Naive thymus-derived CD4-positive, alpha-beta T cell (primary cell): ENCODE data around the gene EVL. TPM values are rescaled to one million over a fixed set of nuclear protein-coding genes. Genes with fewer than 3 reads are reported as not detected.
A peak's percentile ranks its signal among the peaks of the same experiment; 100 is the strongest.

Source experiments
- ATAC-seq: fragments of 150-1000 bp; cut with Tn5 transposase; 2 replicates; pipeline ENCODE4 v1.10.0; 2021; ENCODE audit warnings: mild to moderate bottlenecking, moderate library complexity
- CTCF ChIA-PET: fragments of 350-600 bp; sonication (Branson Sonifier 250); formaldehyde crosslinking; loops from one replicate; lab custom pipeline; 2021; ENCODE audit warnings: antibody characterized with exemption; lab: Charles Lee
- POLR2A ChIA-PET: fragments of 350-600 bp; sonication (Branson Sonifier 250); formaldehyde crosslinking; loops from one replicate; lab custom pipeline; 2021; ENCODE audit warnings: antibody characterized with exemption, inconsistent platforms; lab: Charles Lee
- DNase-seq, 9 donors: peaks; one replicate each; pipeline versions ENCODE4 v3.0.0 to v3.0.0-alpha.2; 2020 to 2022; ENCODE audit warnings: mixed read lengths in 1 of 9
- H3K27ac ChIP-seq: one replicate; pipeline ENCODE4 v1.7.0; 2013; ENCODE audit warnings: mild to moderate bottlenecking, low read depth, low read length, moderate library complexity
- H3K27me3 ChIP-seq, 2 donors: one replicate each; pipeline ENCODE4 v1.7.0; 2013; ENCODE audit warnings: low read length in 2 of 2, mild to moderate bottlenecking in 2 of 2, moderate library complexity in 2 of 2; ENCODE audit not compliant: control insufficient read depth in 2 of 2, insufficient read depth in 2 of 2
- H3K36me3 ChIP-seq, 3 experiments: 1 replicate in 2 of 3; 2 replicates in 1 of 3; pipeline ENCODE4 v1.7.0; 2013; ENCODE audit warnings: low read length in 3 of 3, mild to moderate bottlenecking in 3 of 3, moderate library complexity in 1 of 3; ENCODE audit not compliant: insufficient read depth in 3 of 3, control insufficient read depth in 2 of 3
- H3K4me1 ChIP-seq, 2 donors: one replicate each; pipeline ENCODE4 v1.7.0; 2013; ENCODE audit warnings: low read length in 2 of 2, mild to moderate bottlenecking in 2 of 2, moderate library complexity in 1 of 2; ENCODE audit not compliant: control insufficient read depth in 2 of 2, insufficient read depth in 2 of 2
- H3K4me3 ChIP-seq: 2 replicates; pipeline ENCODE4 v1.7.0; 2013; ENCODE audit warnings: mild to moderate bottlenecking, low read length
- H3K9me3 ChIP-seq, 3 experiments: 1 replicate in 2 of 3; 2 replicates in 1 of 3; pipeline ENCODE4 v1.7.0; 2013; ENCODE audit warnings: low read length in 3 of 3; ENCODE audit not compliant: control insufficient read depth in 2 of 3
- H3K27ac Mint-ChIP-seq, 9 donors: one replicate each; pipeline ENCODE4 v1.8.0; 2020 to 2022; ENCODE audit warnings: mixed read lengths in 9 of 9, mild to moderate bottlenecking in 8 of 9, moderate library complexity in 5 of 9, inconsistent platforms in 2 of 9
- H3K27me3 Mint-ChIP-seq, 5 donors: one replicate each; pipeline ENCODE4 v1.8.0; 2021 to 2022; ENCODE audit warnings: mixed read lengths in 5 of 5, mild to moderate bottlenecking in 1 of 5
- H3K36me3 Mint-ChIP-seq, 5 donors: one replicate each; pipeline ENCODE4 v1.8.0; 2020 to 2022; ENCODE audit warnings: mixed read lengths in 5 of 5, mild to moderate bottlenecking in 3 of 5, inconsistent platforms in 1 of 5
- H3K4me1 Mint-ChIP-seq, 7 donors: one replicate each; pipeline ENCODE4 v1.8.0; 2020 to 2022; ENCODE audit warnings: mixed read lengths in 7 of 7, mild to moderate bottlenecking in 3 of 7, inconsistent platforms in 1 of 7
- H3K4me3 Mint-ChIP-seq, 10 donors: one replicate each; pipeline ENCODE4 v1.8.0; 2020 to 2022; ENCODE audit warnings: mild to moderate bottlenecking in 10 of 10, mixed read lengths in 10 of 10, moderate library complexity in 6 of 10, inconsistent platforms in 2 of 10
- H3K9me3 Mint-ChIP-seq, 11 donors: one replicate each; pipeline ENCODE4 v1.8.0; 2020 to 2022; ENCODE audit warnings: mixed read lengths in 11 of 11, mild to moderate bottlenecking in 4 of 11, inconsistent platforms in 1 of 11, moderate library complexity in 1 of 11
- intact Hi-C, 2 donors: fragments of 100-400 bp; cut with micrococcal nuclease; formaldehyde crosslinking; loops; one replicate each; pipeline ENCODE4 v1.15.1; 2023
- polyA plus RNA-seq, 2 donors: library from polyadenylated mRNA; unstranded; fragments of 300-500 nt; fragmentation: Illumina TruSeq; gene quantifications; one replicate each; pipeline ENCODE4 v1.2.3, GENCODE V29; 2021
- total RNA-seq, 6 experiments: library from RNA in 5 of 6; stranded (reverse) in 5 of 6; gene quantifications; 1 replicate in 5 of 6; 2 replicates in 1 of 6; pipeline ENCODE4 v1.2.3 and lab custom pipeline; 2021 to 2026

EVL gene
- total and polyA plus RNA-seq, 7 experiments from 2014 or later: 163 to 1,469 (median 936) TPM

GRCh38 chr14:100159865-100160533 lies 94.8 kb downstream of the EVL start:
- H3K36me3 ChIP-seq: no peaks in the 10 kb centered on the region
- POLR2A ChIA-PET: no interaction called here
- H3K4me1 Mint-ChIP-seq: peaks cover 0 to 7% (median 0%) of the 10 kb centered on the region in 7 donors
- H3K4me1 ChIP-seq: no peaks in the 10 kb centered on the region
- no peak overlapping the region for H3K27ac Mint-ChIP-seq
- peaks cover 4 to 49% (median 7%) of the 10 kb centered on the region in 5 donors for H3K27me3 Mint-ChIP-seq
- intact Hi-C loops: loop anchor here (2.0 kb wide), 1 partner anchor 33 kb away; no protein-coding TSS in a partner anchor
- H3K4me3 Mint-ChIP-seq: peak overlapping the region; percentile 33 to 81 (median 67)
- H3K9me3 Mint-ChIP-seq: peaks cover 0 to 5% (median 2%) of the 10 kb centered on the region in 11 donors
- CTCF ChIA-PET: no interaction called here
- no peak for DNase-seq
- ATAC-seq: peak; percentile 59
- H3K4me3 ChIP-seq: no peak overlapping the region
- no peaks in the 10 kb centered on the region for H3K27me3 ChIP-seq
- H3K27ac ChIP-seq: no peak overlapping the region
- peaks cover 0 to 4% (median 0%) of the 10 kb centered on the region in 5 donors for H3K36me3 Mint-ChIP-seq
- H3K9me3 ChIP-seq: peaks cover 0 to 2% (median 0%) of the 10 kb centered on the region in 3 experiments

DNA sequence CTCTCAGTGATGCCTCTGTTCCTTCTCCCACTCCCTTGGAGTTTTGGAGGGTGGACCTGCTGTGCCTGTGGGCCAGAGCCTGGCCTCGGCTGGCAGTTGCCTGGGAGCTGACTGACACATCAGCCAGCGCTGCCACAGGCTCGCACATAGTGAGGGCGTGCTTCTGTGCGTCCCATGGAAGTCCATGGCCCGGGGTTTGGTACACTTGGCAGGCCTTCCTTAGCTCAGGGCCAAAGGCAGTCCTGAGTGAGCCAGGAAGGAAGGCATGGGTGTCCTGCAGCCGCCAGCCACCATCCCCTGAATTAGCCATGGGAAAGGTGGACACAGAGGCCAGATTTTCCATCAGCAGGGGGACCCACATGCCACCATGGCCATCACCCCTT lies 95.3 kb downstream of the EVL start:
- ATAC-seq: no peak
- Histone ChIP-seq H3K36me3 (no peaks in the 10 kb centered on the region), H3K4me1 (no peaks in the 10 kb centered on the region), H3K9me3 (no peaks in the 10 kb centered on the region), H3K27ac (no peak overlapping the region), H3K27me3 (no peaks in the 10 kb centered on the region), H3K4me3 (no peak overlapping the region)
- H3K36me3 Mint-ChIP-seq: no peaks in the 10 kb centered on the region
- intact Hi-C loops: no loop called here
- DNase-seq: no peak
- peaks cover 4 to 49% (median 7%) of the 10 kb centered on the region in 5 donors for H3K27me3 Mint-ChIP-seq
- H3K9me3 Mint-ChIP-seq: peaks cover 0 to 2% (median 0%) of the 10 kb centered on the region in 11 donors
- CTCF ChIA-PET: no interaction called here
- POLR2A ChIA-PET: interaction anchor here (0.9 kb wide), 1 partner anchor 216 kb away, joined by 3 read pairs; no protein-coding TSS in a partner anchor
- peak overlapping the region in 8 of 10 donors; percentile 25 to 77 (median 63) for H3K4me3 Mint-ChIP-seq
- peaks cover 0 to 9% (median 0%) of the 10 kb centered on the region in 7 donors for H3K4me1 Mint-ChIP-seq
- H3K27ac Mint-ChIP-seq: no peak overlapping the region

GRCh38 chr14:100165376-100165775 lies 100.2 kb downstream of the EVL start:
- ATAC-seq (peak; percentile 33), DNase-seq (no peak)
- ChIA-PET CTCF (no interaction called here), POLR2A (no interaction called here)
- Mint-ChIP-seq H3K36me3 (no peaks in the 10 kb centered on the region), H3K4me1 (peaks cover 0 to 18% (median 12%) of the 10 kb centered on the region in 7 donors), H3K27ac (peak overlapping the region in 2 of 9 donors; percentile 44 to 63), H3K9me3 (peaks cover 0 to 1% (median 0%) of the 10 kb centered on the region in 11 donors), H3K4me3 (peak overlapping the region in 9 of 10 donors; percentile 5 to 69 (median 42)), H3K27me3 (peaks cover 0 to 34% (median 4%) of the 10 kb centered on the region in 5 donors)
- Histone ChIP-seq H3K4me3 (no peak overlapping the region), H3K4me1 (peaks cover 0 to 3% of the 10 kb centered on the region in 2 donors), H3K36me3 (no peaks in the 10 kb centered on the region), H3K27ac (no peak overlapping the region), H3K9me3 (no peaks in the 10 kb centered on the region), H3K27me3 (no peaks in the 10 kb centered on the region)
- intact Hi-C loops: no loop called here

- Histone ChIP-seq H3K4me1 (peaks cover 0 to 3% of the 10 kb centered on the region in 2 donors), H3K36me3 (no peaks in the 10 kb centered on the region), H3K27ac (no peak overlapping the region), H3K4me3 (peak overlapping the region; percentile 57), H3K27me3 (no peaks in the 10 kb centered on the region), H3K9me3 (no peaks in the 10 kb centered on the region)
- CTCF ChIA-PET: no interaction called here
- H3K27ac Mint-ChIP-seq: no peak overlapping the region
- ATAC-seq (peak; percentile 6), DNase-seq (peak in 1 of 9 donors; percentile 28)
- peaks cover 0 to 3% (median 0%) of the 10 kb centered on the region in 5 donors for H3K36me3 Mint-ChIP-seq
- intact Hi-C loops: no loop called here
- peaks cover 0 to 18% (median 12%) of the 10 kb centered on the region in 7 donors for H3K4me1 Mint-ChIP-seq
- POLR2A ChIA-PET: no interaction called here
- H3K4me3 Mint-ChIP-seq: peak overlapping the region in 9 of 10 donors; percentile 73 to 87 (median 82)
- H3K9me3 Mint-ChIP-seq: peaks cover 0 to 1% (median 0%) of the 10 kb centered on the region in 11 donors
- H3K27me3 Mint-ChIP-seq: peaks cover 0 to 33% (median 4%) of the 10 kb centered on the region in 5 donors
Measured at GRCh38 chr14:100165831-100166440, 100.7 kb downstream of the EVL start.

DNA sequence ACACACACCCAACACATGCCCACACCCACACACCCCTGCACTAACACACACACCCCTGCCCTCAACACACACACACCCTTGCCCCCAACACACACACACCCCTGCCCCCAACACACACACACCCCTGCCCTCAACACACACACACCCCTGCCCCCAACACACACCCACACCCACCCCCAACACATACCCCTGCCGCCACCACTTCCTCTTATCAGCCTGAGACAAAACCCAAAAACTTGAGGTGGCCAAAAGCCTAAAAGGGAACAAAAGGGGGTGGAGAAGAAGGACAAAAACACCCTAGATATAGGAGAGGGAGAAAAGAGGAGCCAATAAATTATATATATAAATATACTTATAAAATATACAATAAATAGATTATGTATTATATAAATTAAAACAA lies 103.3 kb downstream of the EVL start:
- POLR2A ChIA-PET: no interaction called here
- DNase-seq: no peak

DNA sequence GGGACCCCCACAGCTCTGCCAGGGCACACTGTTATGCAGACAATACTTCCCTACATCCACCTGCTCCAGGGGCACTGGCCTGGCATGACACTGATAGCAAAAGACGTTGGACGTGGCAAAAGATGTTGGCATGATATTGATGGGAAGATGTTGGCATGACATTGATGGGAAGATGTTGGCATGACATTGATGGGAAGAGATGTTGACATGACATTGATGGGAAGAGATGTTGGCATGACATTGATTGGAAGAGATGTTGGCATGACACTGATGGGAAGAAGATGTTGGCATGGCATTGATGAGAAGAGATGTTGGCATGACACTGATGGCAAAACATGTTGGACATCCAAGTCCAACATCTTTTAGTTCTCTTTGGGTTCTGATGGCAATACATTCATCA lies 105.7 kb downstream of the EVL start:
- DNase-seq (no peak), ATAC-seq (no peak)
- Mint-ChIP-seq H3K4me3 (peak overlapping the region in 1 of 10 donors; percentile 3), H3K27me3 (peaks cover 0 to 31% (median 11%) of the 10 kb centered on the region in 5 donors), H3K27ac (peak overlapping the region in 1 of 9 donors; percentile 73), H3K36me3 (peaks cover 0 to 4% (median 0%) of the 10 kb centered on the region in 5 donors), H3K4me1 (peaks cover 0 to 13% (median 10%) of the 10 kb centered on the region in 7 donors), H3K9me3 (peaks cover 0 to 1% (median 0%) of the 10 kb centered on the region in 11 donors)
- Histone ChIP-seq H3K27me3 (no peaks in the 10 kb centered on the region), H3K27ac (no peak overlapping the region), H3K4me1 (peaks cover 0 to 3% of the 10 kb centered on the region in 2 donors), H3K9me3 (no peaks in the 10 kb centered on the region), H3K4me3 (no peak overlapping the region), H3K36me3 (no peaks in the 10 kb centered on the region)
- ChIA-PET POLR2A (no interaction called here), CTCF (no interaction called here)
- intact Hi-C loops: no loop called here

More for the DNA sequence above, 103.3 kb downstream of the EVL start:
- H3K4me3 Mint-ChIP-seq: peak overlapping the region in 1 of 10 donors; percentile 32
- peaks cover 0 to 18% (median 12%) of the 10 kb centered on the region in 7 donors for H3K4me1 Mint-ChIP-seq
- Histone ChIP-seq H3K36me3 (no peaks in the 10 kb centered on the region), H3K9me3 (no peaks in the 10 kb centered on the region), H3K27me3 (no peaks in the 10 kb centered on the region), H3K27ac (no peak overlapping the region), H3K4me1 (peaks cover 0 to 3% of the 10 kb centered on the region in 2 donors), H3K4me3 (no peak overlapping the region)
- no peak for ATAC-seq
- CTCF ChIA-PET: no interaction called here
- intact Hi-C loops: no loop called here
- H3K27ac Mint-ChIP-seq: no peak overlapping the region
- H3K9me3 Mint-ChIP-seq: peaks cover 0 to 1% (median 0%) of the 10 kb centered on the region in 11 donors
- peaks cover 0 to 4% (median 0%) of the 10 kb centered on the region in 5 donors for H3K36me3 Mint-ChIP-seq
- peaks cover 0 to 32% (median 11%) of the 10 kb centered on the region in 5 donors for H3K27me3 Mint-ChIP-seq
